ENCODE measurements around the gene CLCNKB. TPM values are rescaled to one million over a fixed set of nuclear protein-coding genes. Genes with fewer than 3 reads are reported as not detected.
"Not testable (repeated sequence)": the region's sequence is repeated elsewhere in the genome, so short reads cannot be mapped to it uniquely, and the experiment has no call there.

The CLCNKB gene
- total RNA-seq, 2 experiments from 2014 or later: not detected

DNA sequence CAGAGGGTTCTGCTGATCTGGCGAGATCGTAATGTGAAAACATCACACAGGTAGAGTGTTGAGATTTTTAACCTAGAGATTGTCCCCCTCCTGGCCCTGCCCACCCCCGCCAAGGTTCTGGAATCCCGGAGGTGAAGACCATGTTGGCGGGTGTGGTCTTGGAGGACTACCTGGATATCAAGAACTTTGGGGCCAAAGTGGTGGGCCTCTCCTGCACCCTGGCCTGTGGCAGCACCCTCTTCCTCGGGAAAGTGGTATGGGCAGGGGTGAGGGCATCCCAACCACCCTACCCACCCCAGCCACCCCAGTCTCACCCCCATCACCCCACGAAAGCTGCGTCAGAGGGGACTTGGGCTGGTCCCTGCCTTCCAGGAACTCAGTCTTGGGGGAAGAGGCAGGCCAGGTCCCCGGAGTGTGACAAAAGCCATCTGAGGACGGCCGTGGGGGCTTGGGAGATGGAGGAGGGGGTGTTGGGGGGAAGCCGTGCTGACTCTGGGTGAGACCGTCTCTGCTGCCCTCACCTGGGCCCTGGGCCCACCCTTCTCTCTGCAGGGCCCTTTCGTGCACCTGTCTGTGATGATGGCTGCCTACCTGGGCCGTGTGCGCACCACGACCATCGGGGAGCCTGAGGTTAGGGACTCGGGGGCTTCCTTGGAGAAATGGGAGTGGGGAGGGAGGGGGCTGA is 4.4 kb downstream of the CLCNKB start:
- CTCF ChIA-PET: interaction anchor here (1.0 kb wide), 1 partner anchor 38 kb away, joined by 6 read pairs; no protein-coding TSS in a partner anchor
- intact Hi-C loops (cut with micrococcal nuclease): no loop called here
- ATAC-seq: no peak
- POLR2A ChIA-PET: no interaction called here
- Mint-ChIP-seq H3K27ac (no peak overlapping the region), H3K4me3 (no peak overlapping the region), H3K36me3 (ENCODE audit: low read depth) (no peaks in the 10 kb centered on the region), H3K27me3 (peaks cover 14% of the 10 kb centered on the region), H3K9me3 (no peaks in the 10 kb centered on the region), H3K4me1 (ENCODE audit: low read depth) (no peaks in the 10 kb centered on the region)
- no peak for DNase-seq
- TF ChIP-seq, protein P1, sequence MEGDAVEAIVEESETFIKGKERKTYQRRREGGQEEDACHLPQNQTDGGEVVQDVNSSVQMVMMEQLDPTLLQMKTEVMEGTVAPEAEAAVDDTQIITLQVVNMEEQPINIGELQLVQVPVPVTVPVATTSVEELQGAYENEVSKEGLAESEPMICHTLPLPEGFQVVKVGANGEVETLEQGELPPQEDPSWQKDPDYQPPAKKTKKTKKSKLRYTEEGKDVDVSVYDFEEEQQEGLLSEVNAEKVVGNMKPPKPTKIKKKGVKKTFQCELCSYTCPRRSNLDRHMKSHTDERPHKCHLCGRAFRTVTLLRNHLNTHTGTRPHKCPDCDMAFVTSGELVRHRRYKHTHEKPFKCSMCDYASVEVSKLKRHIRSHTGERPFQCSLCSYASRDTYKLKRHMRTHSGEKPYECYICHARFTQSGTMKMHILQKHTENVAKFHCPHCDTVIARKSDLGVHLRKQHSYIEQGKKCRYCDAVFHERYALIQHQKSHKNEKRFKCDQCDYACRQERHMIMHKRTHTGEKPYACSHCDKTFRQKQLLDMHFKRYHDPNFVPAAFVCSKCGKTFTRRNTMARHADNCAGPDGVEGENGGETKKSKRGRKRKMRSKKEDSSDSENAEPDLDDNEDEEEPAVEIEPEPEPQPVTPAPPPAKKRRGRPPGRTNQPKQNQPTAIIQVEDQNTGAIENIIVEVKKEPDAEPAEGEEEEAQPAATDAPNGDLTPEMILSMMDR (IDR thresholded peaks at IDR 0.05): no peak

DNA sequence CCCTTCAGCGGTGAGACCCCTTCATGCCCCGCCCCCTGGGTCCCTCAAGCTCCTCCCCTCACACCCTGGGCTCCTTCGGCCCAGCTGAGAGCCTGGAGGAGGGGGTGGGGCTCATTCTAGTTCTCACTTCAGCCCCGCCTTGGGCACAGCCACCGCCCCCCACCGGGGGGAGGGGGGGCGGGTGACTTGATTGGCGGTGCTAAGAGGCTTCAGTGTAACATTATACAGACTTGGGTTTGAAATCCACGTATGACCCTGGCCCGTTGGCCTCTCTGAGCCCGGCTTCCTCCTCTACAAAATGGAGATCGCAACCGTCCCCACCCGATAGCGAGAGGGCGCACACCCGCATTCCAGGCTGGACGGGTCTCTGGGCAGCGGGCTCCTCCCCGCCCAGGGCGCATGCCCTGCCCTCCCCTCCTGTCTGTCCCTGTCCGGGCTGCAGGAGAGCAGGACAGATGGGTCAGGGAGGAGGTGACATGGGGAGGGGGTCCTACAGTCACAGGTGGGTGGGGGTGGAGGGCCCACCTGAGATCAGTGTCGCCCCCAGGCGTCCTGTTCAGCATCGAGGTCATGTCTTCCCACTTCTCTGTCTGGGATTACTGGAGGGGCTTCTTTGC is 5.1 kb downstream of the CLCNKB start:
- Mint-ChIP-seq H3K36me3 (ENCODE audit: low read depth) (no peaks in the 10 kb centered on the region), H3K4me3 (no peak overlapping the region), H3K4me1 (ENCODE audit: low read depth) (no peaks in the 10 kb centered on the region), H3K27me3 (peaks cover 14% of the 10 kb centered on the region), H3K9me3 (no peaks in the 10 kb centered on the region), H3K27ac (no peak overlapping the region)
- ChIA-PET POLR2A (no interaction called here), CTCF (no interaction called here)
- DNase-seq (peak; percentile 68), ATAC-seq (peak; percentile 84)
- TF ChIP-seq, protein P1 (IDR thresholded peaks at IDR 0.05): no peak
- intact Hi-C loops (cut with micrococcal nuclease): no loop called here

- Mint-ChIP-seq H3K4me3 (no peak overlapping the region), H3K36me3 (ENCODE audit: low read depth) (no peaks in the 10 kb centered on the region), H3K27me3 (peaks cover 14% of the 10 kb centered on the region), H3K9me3 (no peaks in the 10 kb centered on the region), H3K27ac (no peak overlapping the region), H3K4me1 (ENCODE audit: low read depth) (no peaks in the 10 kb centered on the region)
- intact Hi-C loops (cut with micrococcal nuclease): loop anchor here (10.0 kb wide), 1 partner anchor 246 kb away; the partner anchor contains the start of gene UQCRHL
- POLR2A ChIA-PET: interaction anchor here (0.6 kb wide), 1 partner anchor 217 kb away, joined by 3 read pairs; no protein-coding TSS in a partner anchor
- DNase-seq (no peak), ATAC-seq (no peak)
- CTCF ChIA-PET: no interaction called here
- TF ChIP-seq, protein P1 (IDR thresholded peaks at IDR 0.05): no peak
These were observed 6.7 kb downstream of the CLCNKB start for GRCh38 chr1:16050328-16050727.

DNA sequence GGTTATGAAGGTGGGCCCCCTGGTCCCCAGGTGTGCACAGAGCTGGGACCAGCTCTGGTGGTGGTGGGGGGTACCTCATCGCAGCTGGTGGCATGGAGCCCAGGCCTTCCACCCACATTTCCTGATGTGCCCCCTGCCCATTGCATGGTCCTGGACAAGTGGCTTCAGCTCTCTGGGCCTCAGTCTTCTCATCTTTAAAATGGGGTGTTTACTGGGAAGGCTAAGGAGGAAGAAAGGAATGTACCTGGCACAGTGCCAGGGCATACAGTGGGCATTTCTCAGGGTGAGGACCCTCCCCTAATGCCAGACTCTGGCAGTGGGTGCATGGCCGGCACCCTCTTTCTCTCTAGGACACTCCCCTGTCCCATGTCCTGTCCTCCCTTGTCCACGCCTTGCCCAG is 7.5 kb downstream of the CLCNKB start:
- no peak for ATAC-seq
- no peak overlapping the region for H3K27ac Mint-ChIP-seq
- H3K27me3 Mint-ChIP-seq: peaks cover 14% of the 10 kb centered on the region
- no peak for DNase-seq
- H3K9me3 Mint-ChIP-seq: no peaks in the 10 kb centered on the region
- no peaks in the 10 kb centered on the region for H3K36me3 Mint-ChIP-seq (ENCODE audit: low read depth)
- intact Hi-C loops (cut with micrococcal nuclease): loop anchor here (10.0 kb wide), 1 partner anchor 246 kb away; the partner anchor contains the start of gene UQCRHL
- TF ChIP-seq, protein P1 (IDR thresholded peaks at IDR 0.05): no peak
- CTCF ChIA-PET: no interaction called here
- H3K4me3 Mint-ChIP-seq: no peak overlapping the region
- peaks cover 2% of the 10 kb centered on the region for H3K4me1 Mint-ChIP-seq (ENCODE audit: low read depth)
- POLR2A ChIA-PET: interaction anchor here (0.6 kb wide), 1 partner anchor 218 kb away, joined by 3 read pairs; no protein-coding TSS in a partner anchor

- H3K27ac Mint-ChIP-seq; H3K9me3 Mint-ChIP-seq; H3K4me3 Mint-ChIP-seq; POLR2A ChIA-PET; DNase-seq; H3K4me1 Mint-ChIP-seq (ENCODE audit: low read depth); H3K36me3 Mint-ChIP-seq (ENCODE audit: low read depth); ATAC-seq: not testable (repeated sequence)
- peaks cover 14% of the 10 kb centered on the region for H3K27me3 Mint-ChIP-seq
- CTCF ChIA-PET: interaction anchor here (1.0 to 2.0 kb wide), 2 partner anchors 20 to 260 kb away, joined by 3 to 5 read pairs; no protein-coding TSS in a partner anchor
- intact Hi-C loops (cut with micrococcal nuclease): loop anchor here (10.0 kb wide), 1 partner anchor 247 kb away; the partner anchor contains the start of gene UQCRHL
These were observed 8.4 kb downstream of the CLCNKB start for GRCh38 chr1:16051949-16052348.
